ENCODE results near the gene BOD1. TPM values are rescaled to one million over a fixed set of nuclear protein-coding genes. Genes with fewer than 3 reads are reported as not detected.

Gene BOD1
- total RNA-seq, 1 donor from 2014 or later, result 101 TPM

DNA sequence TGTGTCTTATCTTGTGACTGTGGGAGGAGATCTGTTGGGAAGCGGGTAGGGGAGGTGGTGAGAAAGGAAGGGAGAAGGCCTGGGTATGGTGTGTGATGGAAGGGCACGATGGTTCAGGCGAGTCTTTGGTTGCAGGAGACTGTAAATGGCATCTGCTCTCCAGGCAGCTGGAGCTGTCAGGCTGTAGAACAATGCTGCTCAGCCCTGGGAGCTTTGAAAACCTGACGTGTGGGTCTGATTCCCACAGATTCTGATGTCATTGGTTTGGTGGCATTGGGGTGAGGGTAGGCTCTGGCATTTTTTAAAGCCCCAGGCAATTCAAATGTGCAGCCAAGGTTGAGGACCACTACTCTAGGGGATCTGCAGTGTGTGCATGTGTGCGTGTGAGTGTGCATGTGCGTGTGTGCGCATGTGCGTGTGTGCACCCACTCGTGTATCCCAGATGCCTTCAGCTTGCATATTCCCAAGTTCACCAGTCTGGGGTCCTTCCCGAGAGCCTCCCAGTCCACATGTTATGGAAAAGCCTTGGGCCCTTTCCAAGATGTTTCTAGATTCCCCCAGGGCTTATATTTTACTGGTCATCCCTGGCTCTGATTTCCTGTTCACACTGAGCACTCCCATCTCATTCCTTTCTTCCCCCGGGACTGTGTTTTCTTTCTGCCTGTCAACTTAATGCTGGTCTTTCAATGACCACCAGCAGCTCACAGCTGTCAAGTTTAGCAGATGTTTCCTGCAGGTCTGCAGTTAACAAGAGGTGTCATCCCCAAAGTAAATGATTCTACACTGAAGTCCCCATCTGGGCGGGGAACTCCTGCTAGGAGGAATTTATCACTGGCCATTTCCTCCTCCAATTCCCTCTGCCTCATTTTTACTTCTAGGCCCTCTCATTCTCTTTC lies 34.0 kb downstream of the BOD1 start:
- H3K36me3 Mint-ChIP-seq (ENCODE audit: insufficient read depth), result peaks cover 6% of the 10 kb centered on the region
- no peak overlapping the region for H3K4me3 Mint-ChIP-seq (ENCODE audit: low read depth)
- H3K27me3 Mint-ChIP-seq, result peaks cover 5% of the 10 kb centered on the region
- peaks cover 22% of the 10 kb centered on the region for H3K9me3 Mint-ChIP-seq (ENCODE audit: low read depth)
- no peak for DNase-seq (ENCODE audit: low spot score, unreplicated experiment)
- no peaks in the 10 kb centered on the region for H3K4me1 Mint-ChIP-seq (ENCODE audit: low read depth)
- H3K27ac Mint-ChIP-seq, result peak overlapping the region; percentile 27
- TF ChIP-seq CTCF (IDR thresholded peaks at IDR 0.05; ENCODE audit: unreplicated experiment), result no peak

- Mint-ChIP-seq H3K9me3 (ENCODE audit: low read depth) (peaks cover 16% of the 10 kb centered on the region), H3K27ac (peak overlapping the region; percentile 27), H3K36me3 (ENCODE audit: insufficient read depth) (peaks cover 4% of the 10 kb centered on the region), H3K4me1 (ENCODE audit: low read depth) (no peaks in the 10 kb centered on the region), H3K4me3 (ENCODE audit: low read depth) (no peak overlapping the region), H3K27me3 (peaks cover 6% of the 10 kb centered on the region)
- DNase-seq (ENCODE audit: low spot score, unreplicated experiment), result peak; percentile 62
- peak; percentile 95 for TF ChIP-seq CTCF (IDR thresholded peaks at IDR 0.05; ENCODE audit: unreplicated experiment)
Observed at GRCh38 chr5:173581408-173582215, 34.8 kb downstream of the BOD1 start.

DNA sequence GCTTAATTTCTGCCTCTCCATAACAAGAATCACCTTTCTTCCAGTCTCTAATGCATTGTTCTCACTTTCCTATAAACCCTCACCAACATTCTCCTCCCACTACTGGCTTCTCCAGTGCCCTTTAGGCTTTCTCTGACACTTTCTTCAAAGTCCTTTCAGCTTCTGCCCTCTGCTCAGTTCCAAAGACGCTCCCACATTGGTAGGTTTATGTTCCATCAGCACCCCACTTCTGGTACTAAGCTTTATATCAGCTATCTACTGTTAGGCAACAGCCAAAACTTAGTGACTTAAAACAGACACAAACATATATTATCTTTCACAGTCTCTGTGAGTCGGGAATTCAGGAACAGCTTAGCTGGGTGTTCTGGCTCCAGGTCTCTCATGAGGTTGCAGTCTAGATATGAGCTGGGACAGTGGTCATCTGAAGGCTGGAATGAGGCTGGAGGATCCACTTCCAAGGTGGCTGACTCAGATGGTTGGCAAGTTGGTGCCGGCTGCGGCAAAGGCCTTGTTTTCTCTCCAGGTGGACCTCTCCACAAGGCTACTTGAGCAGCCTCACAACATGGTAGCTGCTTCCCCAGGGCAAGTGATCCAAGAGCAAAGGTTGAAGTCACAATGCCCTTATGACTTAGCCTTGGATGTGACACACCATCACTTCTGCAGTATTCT lies 37.4 kb downstream of the BOD1 start:
- Mint-ChIP-seq H3K4me1 (ENCODE audit: low read depth) (no peaks in the 10 kb centered on the region), H3K4me3 (ENCODE audit: low read depth) (no peak overlapping the region), H3K9me3 (ENCODE audit: low read depth) (peaks cover 7% of the 10 kb centered on the region), H3K27ac (no peak overlapping the region), H3K36me3 (ENCODE audit: insufficient read depth) (no peaks in the 10 kb centered on the region), H3K27me3 (peaks cover 17% of the 10 kb centered on the region)
- TF ChIP-seq CTCF (IDR thresholded peaks at IDR 0.05; ENCODE audit: unreplicated experiment), result no peak
- no peak for DNase-seq (ENCODE audit: low spot score, unreplicated experiment)

DNA sequence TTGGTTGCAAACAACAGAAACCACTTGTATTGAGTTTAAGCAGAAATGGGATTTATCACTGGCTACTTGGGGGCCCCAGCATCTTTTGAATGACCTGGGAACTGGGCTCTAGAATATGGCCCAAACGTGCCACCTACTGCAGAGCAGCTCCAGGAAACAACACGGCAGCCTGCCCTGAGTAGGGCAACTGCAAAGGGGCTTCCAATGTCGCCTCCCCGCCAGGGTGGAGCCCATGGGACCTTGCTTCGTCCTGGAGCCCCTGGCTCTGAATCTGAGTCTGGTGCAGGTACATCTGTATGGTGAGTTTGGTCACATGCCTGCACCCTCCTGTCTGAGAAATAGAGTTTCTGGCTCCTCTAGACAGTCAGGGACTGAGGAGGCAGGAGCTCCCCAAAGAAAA lies 38.6 kb downstream of the BOD1 start:
- Mint-ChIP-seq H3K4me3 (ENCODE audit: low read depth) (no peak overlapping the region), H3K4me1 (ENCODE audit: low read depth) (no peaks in the 10 kb centered on the region), H3K27me3 (peaks cover 18% of the 10 kb centered on the region), H3K36me3 (ENCODE audit: insufficient read depth) (no peaks in the 10 kb centered on the region), H3K9me3 (ENCODE audit: low read depth) (peaks cover 7% of the 10 kb centered on the region), H3K27ac (no peak overlapping the region)
- TF ChIP-seq CTCF (IDR thresholded peaks at IDR 0.05; ENCODE audit: unreplicated experiment), result no peak
- DNase-seq (ENCODE audit: low spot score, unreplicated experiment), result no peak

- peaks cover 22% of the 10 kb centered on the region for H3K27me3 Mint-ChIP-seq
- H3K9me3 Mint-ChIP-seq (ENCODE audit: low read depth), result peaks cover 7% of the 10 kb centered on the region
- no peak overlapping the region for H3K27ac Mint-ChIP-seq
- no peak overlapping the region for H3K4me3 Mint-ChIP-seq (ENCODE audit: low read depth)
- H3K36me3 Mint-ChIP-seq (ENCODE audit: insufficient read depth), result no peaks in the 10 kb centered on the region
- TF ChIP-seq CTCF (IDR thresholded peaks at IDR 0.05; ENCODE audit: unreplicated experiment), result no peak
- H3K4me1 Mint-ChIP-seq (ENCODE audit: low read depth), result no peaks in the 10 kb centered on the region
- no peak for DNase-seq (ENCODE audit: low spot score, unreplicated experiment)
Observed at GRCh38 chr5:173577166-173577565, 39.3 kb downstream of the BOD1 start.

Data from progenitor cell of endocrine pancreas (in vitro differentiated cells).